Measurements from ENCODE around the gene PDS5B.

PDS5B gene

DNA sequence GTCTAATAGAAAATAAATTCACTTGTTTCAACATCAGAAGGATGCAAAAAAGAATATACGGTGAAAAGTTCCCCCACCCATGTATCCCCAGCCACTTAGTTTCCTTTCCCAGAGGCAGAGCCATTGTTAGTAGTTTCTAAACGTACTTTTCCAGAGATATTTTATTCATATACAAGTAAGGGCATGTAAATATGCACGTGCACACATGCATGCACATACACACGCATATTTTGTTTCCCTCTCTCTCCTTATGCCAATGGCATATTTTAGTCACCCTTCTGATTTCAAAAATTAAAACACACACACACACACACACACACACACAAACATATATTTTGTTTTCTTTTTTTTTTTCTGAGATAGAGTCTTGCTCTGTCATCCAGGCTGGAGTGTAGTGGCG lies 147.4 kb downstream of the PDS5B start:
- no peak for DNase-seq

DNA sequence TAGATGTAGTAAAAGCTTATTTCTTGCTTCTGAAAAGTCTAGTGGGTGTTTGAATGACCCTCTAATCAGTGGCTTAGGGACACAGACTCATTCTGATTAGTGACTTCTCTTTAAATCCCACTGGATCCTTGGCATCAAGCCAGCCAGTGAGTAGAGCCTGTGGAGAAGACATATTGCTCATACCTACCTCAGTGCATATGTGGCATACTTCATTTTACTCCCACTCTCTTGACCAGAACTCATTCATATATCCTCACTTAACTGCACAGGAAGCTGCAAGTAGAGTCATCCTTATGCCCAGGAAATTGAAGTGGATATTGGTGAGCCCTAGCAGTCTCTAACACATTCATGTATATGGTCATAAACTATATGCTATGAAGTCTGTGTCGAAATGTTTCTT lies 148.3 kb downstream of the PDS5B start:
- no peak for DNase-seq

- DNase-seq, result no peak
Observed at GRCh38 chr13:32735859-32736258, 149.6 kb downstream of the PDS5B start.

GRCh38 chr13:32736648-32737047 lies 150.4 kb downstream of the PDS5B start:
- no peak for DNase-seq

DNA sequence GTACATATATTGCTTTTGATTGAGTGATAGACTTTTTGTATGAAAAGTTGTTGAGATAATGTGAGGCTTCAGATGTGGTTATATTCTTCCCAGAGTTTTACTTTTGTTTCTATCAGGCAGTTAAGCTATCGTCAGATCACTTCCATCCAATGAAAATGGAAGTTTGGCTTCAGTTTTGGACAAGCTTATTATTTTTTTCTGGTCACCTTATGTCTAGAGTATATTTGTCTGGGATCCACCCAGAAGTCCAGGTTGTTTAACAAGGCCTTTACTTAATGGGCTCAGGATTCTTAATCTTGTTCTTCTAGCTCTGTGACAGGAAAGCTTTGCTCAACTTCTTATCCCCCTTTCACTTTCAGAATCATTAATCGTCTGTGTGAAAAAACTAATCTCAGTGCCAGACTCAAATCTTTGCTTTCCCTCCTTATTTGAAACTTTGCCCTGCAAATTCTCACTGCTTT lies 150.9 kb downstream of the PDS5B start:
- no peak for DNase-seq

- no peak for DNase-seq
Observed at GRCh38 chr13:32737679-32738078, 151.4 kb downstream of the PDS5B start.

DNA sequence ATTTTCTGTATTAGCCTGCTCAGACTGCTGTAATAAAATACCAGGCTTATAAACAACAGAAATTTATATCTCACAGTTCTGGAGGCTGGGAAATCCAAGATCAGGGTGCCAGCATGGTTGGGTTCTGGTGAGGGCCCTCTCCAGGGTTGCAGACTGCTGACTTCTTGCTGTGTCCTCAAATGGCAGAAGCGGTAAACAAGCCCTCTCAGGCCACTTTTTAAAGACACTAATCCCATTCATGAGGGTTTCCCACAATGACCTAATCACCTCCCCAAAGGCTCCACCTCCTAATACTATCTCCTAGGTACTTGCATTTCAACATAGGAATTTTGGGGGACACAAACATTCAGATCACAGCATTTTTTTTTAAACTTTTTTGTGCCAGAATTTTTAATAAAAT lies 159.3 kb downstream of the PDS5B start:
- no peak for DNase-seq

DNA sequence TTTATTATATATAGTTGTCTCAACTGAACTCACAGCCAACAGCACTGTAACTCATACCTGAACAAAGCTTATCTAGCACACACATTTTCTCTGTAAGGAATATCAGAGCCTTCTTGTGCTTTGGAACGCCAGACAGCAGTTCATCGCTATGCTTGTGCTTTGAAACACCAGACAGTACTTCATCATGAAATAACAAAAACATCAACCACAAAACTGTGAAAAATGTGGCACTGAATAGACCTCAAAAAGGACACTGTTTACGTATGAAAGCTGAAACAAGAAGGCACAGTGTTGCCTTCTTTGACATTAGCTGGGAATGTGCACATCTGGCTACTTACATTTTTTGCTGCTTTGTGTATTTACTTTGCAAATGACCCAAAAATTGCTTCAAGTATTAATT lies 160.2 kb downstream of the PDS5B start:
- DNase-seq, result no peak

- no peak for DNase-seq
Observed at GRCh38 chr13:32748305-32748704, 162.1 kb downstream of the PDS5B start.

DNA sequence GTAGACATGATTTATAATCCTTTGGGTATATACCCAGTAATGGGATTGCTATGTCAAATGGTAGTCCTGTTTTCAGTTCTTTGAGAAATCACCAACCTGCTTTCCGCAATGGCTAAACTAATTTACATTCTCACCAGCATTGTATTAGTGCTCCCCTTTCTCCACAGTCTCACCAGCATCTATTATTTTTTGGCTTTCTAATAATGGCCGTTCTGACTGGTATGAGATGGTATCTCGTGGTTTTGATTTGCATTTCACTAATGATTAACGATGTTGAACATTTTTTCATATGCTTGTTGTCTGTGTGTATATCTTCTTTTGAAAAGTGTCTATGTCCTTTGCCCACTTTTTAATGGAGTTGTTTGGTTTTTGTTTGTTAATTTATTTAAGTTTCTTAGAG lies 165.1 kb downstream of the PDS5B start:
- DNase-seq, result no peak

DNA sequence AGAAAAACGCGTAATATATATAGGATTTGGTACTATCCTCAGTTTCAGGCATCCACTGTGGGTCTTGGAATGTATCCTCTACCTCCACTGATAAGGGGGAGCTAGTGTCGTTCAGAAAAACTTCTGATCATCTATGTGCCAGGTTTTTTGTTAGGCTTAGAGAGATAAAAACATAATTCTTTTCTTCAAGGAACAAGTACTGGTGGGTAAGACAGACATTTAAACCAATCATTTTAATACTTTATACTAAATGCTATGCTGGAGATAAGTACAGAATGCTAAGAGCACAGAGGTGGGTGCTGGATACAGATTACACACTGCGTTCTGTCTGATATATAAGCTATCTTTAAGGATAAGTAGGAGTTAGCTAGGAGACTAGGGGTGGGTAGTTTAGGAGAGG lies 166.1 kb downstream of the PDS5B start:
- DNase-seq, result no peak

GRCh38 chr13:32752997-32753606 lies 166.8 kb downstream of the PDS5B start:
- no peak for DNase-seq

DNA sequence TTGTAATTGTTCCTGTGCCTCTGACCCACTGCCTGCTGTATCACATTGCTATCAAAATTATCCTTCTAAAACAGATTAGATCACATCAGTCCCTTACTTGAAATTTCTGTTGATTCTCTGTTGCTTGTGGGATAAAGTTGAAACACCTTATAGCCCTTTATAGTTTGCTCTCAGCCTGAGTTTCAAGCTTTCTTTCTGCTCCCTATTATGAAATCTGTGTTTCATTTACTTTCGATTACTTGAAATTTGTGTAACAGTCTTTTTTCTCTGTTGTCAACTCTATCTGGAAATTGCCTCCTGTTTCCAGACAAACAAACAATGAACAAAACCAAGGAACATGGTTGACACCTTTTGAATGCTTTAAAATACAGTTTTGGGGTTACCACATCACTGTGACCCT lies 167.9 kb downstream of the PDS5B start:
- no peak for DNase-seq

GRCh38 chr13:32759152-32759551 lies 172.9 kb downstream of the PDS5B start:
- no peak for DNase-seq

- no peak for DNase-seq
Observed at GRCh38 chr13:32761472-32761871, 175.2 kb downstream of the PDS5B start.

GRCh38 chr13:32779119-32779518 lies 192.9 kb downstream of the PDS5B start:
- no peak for DNase-seq

DNA sequence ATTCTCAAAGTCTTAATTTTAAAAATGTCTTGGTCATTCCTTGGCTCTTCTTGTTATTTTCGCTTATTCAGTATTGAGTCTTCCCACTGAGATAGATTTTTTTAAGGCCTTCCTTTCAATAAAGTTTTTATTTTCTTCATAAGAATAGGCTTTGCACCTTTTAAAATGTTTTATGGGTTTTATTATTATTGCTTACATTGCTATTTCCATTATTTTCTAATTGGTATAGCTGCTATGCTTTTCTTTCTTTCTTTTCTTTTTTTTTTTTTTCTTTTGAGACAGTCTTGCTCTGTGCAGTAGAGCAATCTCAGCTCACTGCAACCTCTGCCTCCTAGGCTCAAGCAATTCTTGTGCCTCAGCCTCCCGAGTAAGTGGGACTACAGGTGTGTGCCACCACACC lies 195.7 kb downstream of the PDS5B start:
- DNase-seq, result no peak

- peak; percentile 1 to 3 for DNase-seq
Observed at GRCh38 chr13:32783067-32783466, 196.8 kb downstream of the PDS5B start.

DNA sequence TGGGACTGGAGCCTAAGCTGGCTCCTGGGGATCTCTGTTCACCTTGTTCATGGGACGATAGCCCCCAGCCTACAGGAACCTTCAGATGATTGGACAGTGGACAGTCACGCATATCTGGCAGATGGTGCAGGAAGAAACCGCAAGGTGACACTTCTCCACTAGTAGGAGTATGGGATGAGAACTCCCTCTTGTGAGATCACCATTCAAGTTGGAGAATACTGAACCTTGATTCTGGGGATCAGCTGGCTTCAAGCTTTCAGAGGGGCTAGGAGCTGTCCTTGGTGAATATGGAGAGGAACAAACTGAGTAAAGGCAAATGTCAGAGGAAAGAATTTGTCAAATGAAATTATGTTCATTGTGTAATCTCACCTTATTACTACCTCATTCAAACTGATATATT lies 204.5 kb downstream of the PDS5B start:
- DNase-seq, result no peak

DNA sequence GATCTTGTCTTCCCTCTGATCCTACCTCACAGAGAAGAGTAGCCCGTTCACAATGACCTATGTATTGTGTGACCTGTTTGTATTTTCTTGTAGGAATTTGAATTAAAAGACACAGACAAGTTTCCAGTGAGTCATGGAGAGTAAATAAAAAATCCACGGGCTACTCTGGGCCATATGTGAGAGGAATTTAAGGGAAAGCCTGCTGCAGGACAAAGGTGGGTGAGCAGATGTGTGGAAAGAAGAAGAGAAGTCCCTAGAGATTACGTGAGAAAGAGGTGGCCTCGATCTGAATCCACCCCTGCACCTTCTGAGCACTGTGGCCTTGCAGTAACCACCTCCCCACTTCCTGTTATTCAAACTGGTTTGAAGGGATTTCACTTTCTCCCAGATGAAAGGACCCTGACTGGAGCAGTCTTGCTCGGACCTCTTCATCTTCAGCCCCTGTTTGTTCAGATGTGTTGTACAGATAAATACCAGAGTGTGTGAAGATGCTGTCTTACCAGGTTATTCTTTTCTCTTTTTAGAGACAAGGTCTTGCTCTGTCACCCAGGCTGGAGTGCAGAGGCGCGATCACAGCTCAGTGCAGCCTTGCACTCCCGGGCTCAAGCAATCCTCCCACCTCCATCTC lies 205.4 kb downstream of the PDS5B start:
- no peak for DNase-seq

DNA sequence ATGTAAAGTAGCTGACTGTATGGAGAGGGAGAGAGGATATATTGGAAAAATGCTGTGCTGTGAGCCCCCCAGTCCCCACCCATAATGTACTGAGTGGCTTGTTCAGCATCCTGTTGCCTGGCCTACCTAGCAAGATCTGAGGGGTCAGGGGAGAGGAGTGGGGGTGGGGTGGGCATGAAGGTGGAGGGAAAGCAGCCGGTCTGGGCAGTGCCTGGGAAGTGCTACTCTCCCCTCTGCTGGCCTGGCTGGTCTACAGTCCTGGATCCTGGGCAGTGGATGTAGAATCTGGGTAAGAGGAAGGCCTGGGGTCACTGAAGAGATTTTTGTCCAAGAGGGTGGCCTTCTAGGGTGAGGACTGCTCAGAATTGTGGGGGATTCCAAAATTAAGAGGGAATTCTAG lies 210.5 kb downstream of the PDS5B start:
- DNase-seq, result no peak

DNA sequence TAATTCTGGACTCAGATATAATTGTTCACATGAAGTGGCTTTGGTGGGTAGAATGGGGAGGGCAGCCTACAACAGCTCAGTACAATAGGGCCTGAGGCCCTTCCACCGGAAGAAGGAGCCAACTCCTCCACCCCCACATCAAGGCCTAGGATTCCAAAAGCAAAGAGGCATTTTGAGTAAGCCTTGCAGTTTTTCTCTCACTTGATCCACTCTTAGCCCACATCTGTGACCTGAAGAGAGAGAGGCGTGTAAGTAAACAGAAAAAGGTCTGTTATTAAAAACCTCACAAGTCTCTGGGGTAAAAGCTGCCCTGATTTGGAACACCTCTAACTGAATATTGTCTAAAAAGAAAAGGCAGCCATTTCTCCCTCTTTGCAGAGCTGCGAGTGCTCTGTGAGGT lies 215.9 kb downstream of the PDS5B start:
- no peak for DNase-seq

DNA sequence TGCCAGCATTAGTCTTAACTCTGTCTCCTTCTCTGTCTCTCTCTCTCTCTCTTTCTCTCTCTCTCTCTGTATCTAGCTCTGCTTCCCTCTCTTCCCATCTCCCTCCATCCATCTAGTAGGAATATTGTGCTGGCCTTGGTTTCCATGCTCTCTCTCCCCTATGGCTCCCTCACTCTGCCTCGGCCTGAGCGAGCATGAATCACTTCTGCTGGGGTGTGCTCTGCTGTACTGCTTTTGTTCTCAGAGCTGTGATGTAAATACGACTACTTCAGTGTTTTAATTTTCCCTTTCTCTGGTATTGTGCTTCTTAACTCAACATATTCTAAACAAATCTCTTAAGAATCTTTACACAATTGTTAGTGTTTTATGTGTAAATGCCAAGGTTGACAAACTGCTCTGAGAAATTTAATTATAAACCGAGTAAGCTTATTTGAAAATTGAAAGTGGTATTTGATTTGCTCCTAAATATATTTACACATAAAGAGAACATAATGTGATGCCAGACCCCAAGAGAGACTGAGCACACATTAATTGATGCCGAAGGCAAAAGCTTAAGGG lies 218.5 kb downstream of the PDS5B start:
- DNase-seq, result no peak

DNA sequence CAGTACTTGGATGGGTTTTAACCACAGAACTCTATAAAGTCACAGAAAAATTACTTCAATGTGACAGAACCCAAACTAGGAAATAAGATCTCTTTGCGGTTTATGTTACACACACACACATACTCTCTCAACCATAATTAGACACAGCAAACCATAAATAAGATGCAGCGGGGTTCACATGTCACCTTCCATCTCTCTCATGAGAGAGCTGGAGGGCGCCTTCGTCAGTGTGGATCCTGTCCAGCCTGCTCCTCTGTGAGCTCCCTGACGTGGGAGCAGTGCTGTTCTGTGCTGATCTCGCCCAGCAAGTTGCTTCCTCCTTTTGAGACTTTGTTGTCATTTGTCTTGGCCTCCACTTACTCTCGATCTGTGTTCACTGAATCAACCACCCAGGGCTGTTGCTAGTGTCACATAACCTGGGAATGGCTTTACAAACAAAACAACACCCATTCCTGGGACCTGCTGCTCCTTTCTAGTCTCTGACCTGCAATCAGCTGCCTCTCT lies 225.1 kb downstream of the PDS5B start:
- DNase-seq, result no peak

Measured in activated CD4-positive, alpha-beta T cell treated with anti-CD3 and anti-CD28 coated beads, Interleukin-2, amount 50 U/mL, for 4 hours (primary cell).